Activated naive CD4-positive, alpha-beta T cell treated with anti-CD3 and anti-CD28 coated beads, Interleukin-2, amount 50 U/mL, for 72 hours (primary cell): Measurements from ENCODE around the gene PLGRKT. TPM values are rescaled to one million over a fixed set of nuclear protein-coding genes. Genes with fewer than 3 reads are reported as not detected.
"Not testable (repeated sequence)": the region's sequence is repeated elsewhere in the genome, so short reads cannot be mapped to it uniquely, and the experiment has no call there.

Source experiments
- ATAC-seq, 2 donors: fragments of 150-1000 bp; cut with Tn5 transposase; 2 replicates each; pipeline ENCODE4 v1.10.0; 2021; ENCODE audit warnings: mild to moderate bottlenecking in 2 of 2, moderate library complexity in 2 of 2
- DNase-seq, 2 donors: peaks; one replicate each; pipeline ENCODE4 v3.0.0; 2021 to 2022; ENCODE audit warnings: low spot score in 2 of 2
- H3K27ac Mint-ChIP-seq, 2 donors: one replicate each; pipeline ENCODE4 v1.8.0; 2022; ENCODE audit warnings: mild to moderate bottlenecking in 2 of 2, mixed read lengths in 2 of 2
- H3K36me3 Mint-ChIP-seq, 2 donors: one replicate each; pipeline ENCODE4 v1.8.0; 2022; ENCODE audit warnings: mixed read lengths in 2 of 2
- H3K9me3 Mint-ChIP-seq, 2 donors: one replicate each; pipeline ENCODE4 v1.8.0; 2022; ENCODE audit warnings: mixed read lengths in 2 of 2
- total RNA-seq, 2 donors: library from RNA; stranded (reverse); gene quantifications; one replicate each; pipeline ENCODE4 v1.2.3, GENCODE V29; 2022

The PLGRKT gene
- total RNA-seq, 2 donors from 2014 or later = 30.3 to 48.5 TPM

- no peak for DNase-seq
- peaks cover 0 to 5% of the 10 kb centered on the region in 2 donors for H3K9me3 Mint-ChIP-seq
- no peak overlapping the region for H3K27ac Mint-ChIP-seq
- peaks cover 0 to 15% of the 10 kb centered on the region in 2 donors for H3K36me3 Mint-ChIP-seq
- ATAC-seq = no peak
These were observed 6.1 kb upstream of the PLGRKT start for GRCh38 chr9:5443850-5444249.

GRCh38 chr9:5442400-5443011, 4.8 kb upstream of the PLGRKT start:
- Mint-ChIP-seq H3K27ac (no peak overlapping the region), H3K36me3 (peaks cover 6 to 15% of the 10 kb centered on the region in 2 donors), H3K9me3 (peaks cover 0 to 8% of the 10 kb centered on the region in 2 donors)
- DNase-seq (no peak), ATAC-seq (no peak)

DNA sequence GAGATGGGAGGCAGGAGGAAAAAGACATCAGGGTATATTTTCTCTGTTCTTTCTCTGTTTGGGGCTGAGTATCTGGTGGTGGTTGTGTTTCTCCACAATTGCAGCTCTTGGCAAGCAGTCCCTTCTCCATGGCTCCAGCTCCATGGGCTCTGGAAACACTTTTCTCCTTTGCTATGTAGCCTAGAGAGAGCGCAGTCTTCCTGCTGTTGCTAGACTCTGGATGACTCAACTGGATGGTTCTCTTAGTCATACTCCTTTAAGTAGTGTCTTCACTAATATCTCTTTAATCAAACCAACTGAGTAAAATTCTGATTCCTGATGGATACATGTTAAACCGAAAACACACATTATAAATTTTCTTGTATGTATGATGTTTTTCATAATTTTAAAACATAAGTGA, 3.3 kb upstream of the PLGRKT start:
- ATAC-seq = no peak
- Mint-ChIP-seq H3K9me3 (peaks cover 0 to 3% of the 10 kb centered on the region in 2 donors), H3K36me3 (peaks cover 18 to 29% of the 10 kb centered on the region in 2 donors), H3K27ac (peak overlapping the region in 1 of 2 donors; percentile 55)
- DNase-seq = no peak

GRCh38 chr9:5440426-5440825, 2.7 kb upstream of the PLGRKT start:
- DNase-seq = no peak
- H3K9me3 Mint-ChIP-seq = peaks cover 0 to 3% of the 10 kb centered on the region in 2 donors
- no peak for ATAC-seq
- peak overlapping the region in 1 of 2 donors; percentile 75 for H3K27ac Mint-ChIP-seq
- H3K36me3 Mint-ChIP-seq = peaks cover 23 to 36% of the 10 kb centered on the region in 2 donors

- peak; percentile 36 to 41 for ATAC-seq
- Mint-ChIP-seq H3K36me3 (peaks cover 31 to 40% of the 10 kb centered on the region in 2 donors), H3K27ac (peak overlapping the region; percentile 98 to 99), H3K9me3 (peaks cover 0 to 3% of the 10 kb centered on the region in 2 donors)
- peak in 1 of 2 donors; percentile 74 for DNase-seq
These were observed 807 bp upstream of the PLGRKT start for GRCh38 chr9:5438301-5439162.

DNA sequence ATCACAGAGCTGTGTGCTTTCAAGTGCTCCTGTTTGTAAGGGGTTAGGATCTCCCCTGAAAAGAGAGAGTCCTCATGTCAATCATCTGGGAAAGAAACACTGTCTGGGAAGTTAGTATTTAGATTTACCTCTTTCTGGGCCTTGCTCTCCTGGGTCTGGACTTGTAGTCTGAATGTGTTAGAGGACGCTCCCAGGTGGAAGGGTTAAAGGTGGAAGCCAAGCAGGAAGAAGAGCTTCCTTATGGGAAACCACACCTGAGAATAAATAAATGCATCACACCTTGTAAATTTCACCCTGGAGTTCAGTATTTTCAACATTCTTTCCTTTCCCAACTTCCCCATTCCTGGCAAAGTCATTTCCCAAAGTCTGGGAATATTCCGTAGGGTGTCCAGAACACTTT, 1.3 kb downstream of the PLGRKT start:
- ATAC-seq (no peak), DNase-seq (no peak)
- H3K36me3 Mint-ChIP-seq = peaks cover 37 to 56% of the 10 kb centered on the region in 2 donors
- peaks cover 0 to 3% of the 10 kb centered on the region in 2 donors for H3K9me3 Mint-ChIP-seq
- H3K27ac Mint-ChIP-seq = peak overlapping the region; percentile 48 to 98

- peaks cover 37 to 56% of the 10 kb centered on the region in 2 donors for H3K36me3 Mint-ChIP-seq
- H3K9me3 Mint-ChIP-seq = peaks cover 0 to 3% of the 10 kb centered on the region in 2 donors
- ATAC-seq = peak in 1 of 2 donors; percentile 55
- DNase-seq = peak in 1 of 2 donors; percentile 67
- H3K27ac Mint-ChIP-seq = peak overlapping the region; percentile 48 to 98
These were observed 1.8 kb downstream of the PLGRKT start for GRCh38 chr9:5435912-5436311.

DNA sequence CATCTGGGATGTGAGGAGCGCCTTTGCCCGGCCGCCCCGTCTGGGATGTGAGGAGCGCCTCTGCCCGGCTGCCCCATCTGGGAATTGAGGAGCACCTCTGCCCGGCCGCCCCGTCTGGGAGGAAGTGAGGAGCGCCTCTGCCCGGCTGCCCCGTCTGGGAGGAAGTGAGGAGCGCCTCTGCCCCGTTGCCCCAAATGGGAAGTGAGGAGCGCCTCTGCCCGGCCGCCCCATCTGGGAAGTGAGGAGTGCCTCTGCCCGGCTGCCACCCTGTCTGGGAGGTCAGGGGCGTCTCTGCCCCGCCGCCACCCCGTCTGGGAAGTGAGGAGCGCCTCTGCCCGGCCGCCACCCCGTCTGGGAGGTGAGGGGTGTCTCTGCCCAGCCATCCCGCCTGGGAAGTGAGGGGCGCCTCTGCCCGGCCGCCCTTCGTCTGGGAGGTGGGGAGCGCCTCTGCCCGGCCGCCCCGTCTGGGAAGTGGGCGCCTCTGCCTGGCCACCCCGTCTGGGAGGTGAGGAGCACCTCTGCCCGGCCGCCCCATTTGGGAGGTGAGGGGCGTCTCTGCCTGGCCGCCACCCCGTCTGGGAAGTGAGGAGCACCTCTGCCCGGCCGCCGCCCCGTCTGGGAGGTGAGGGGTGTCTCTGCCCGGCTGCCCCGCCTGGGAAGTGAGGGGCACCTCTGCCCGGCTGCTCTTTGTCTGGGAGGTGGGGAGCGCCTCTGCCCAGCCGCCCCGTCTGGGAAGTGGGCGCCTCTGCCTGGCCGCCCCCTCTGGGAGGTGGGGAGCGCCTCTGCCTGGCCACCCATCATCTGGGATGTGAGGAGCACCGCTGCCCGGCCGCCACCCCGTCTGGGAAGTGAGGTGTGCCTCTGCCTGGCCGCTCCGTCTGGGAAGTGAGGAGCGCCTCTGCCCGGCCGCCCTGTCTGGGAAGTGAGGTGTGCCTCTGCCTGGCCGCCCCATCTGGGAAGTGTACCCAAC, 3.6 kb downstream of the PLGRKT start:
- not testable (repeated sequence) for DNase-seq, H3K9me3 Mint-ChIP-seq, ATAC-seq
- Mint-ChIP-seq H3K36me3 (peaks cover 37 to 53% of the 10 kb centered on the region in 2 donors), H3K27ac (peak overlapping the region in 1 of 2 donors; percentile 69)

GRCh38 chr9:5433328-5433727, 4.4 kb downstream of the PLGRKT start:
- Mint-ChIP-seq H3K27ac (peak overlapping the region in 1 of 2 donors; percentile 69), H3K36me3 (peaks cover 32 to 53% of the 10 kb centered on the region in 2 donors)
- DNase-seq, ATAC-seq, H3K9me3 Mint-ChIP-seq: not testable (repeated sequence)

- H3K9me3 Mint-ChIP-seq = not testable (repeated sequence)
These were observed 4.8 kb downstream of the PLGRKT start for GRCh38 chr9:5432890-5433289.

GRCh38 chr9:5430912-5431311, 6.8 kb downstream of the PLGRKT start:
- Mint-ChIP-seq H3K36me3 (peaks cover 19 to 37% of the 10 kb centered on the region in 2 donors), H3K27ac (peak overlapping the region in 1 of 2 donors; percentile 2), H3K9me3 (no peaks in the 10 kb centered on the region)
- DNase-seq (no peak), ATAC-seq (no peak)

More at GRCh38 chr9:5432890-5433289, 4.8 kb downstream of the PLGRKT start:
- Mint-ChIP-seq H3K36me3 (peaks cover 31 to 53% of the 10 kb centered on the region in 2 donors), H3K27ac (peak overlapping the region in 1 of 2 donors; percentile 69)
- DNase-seq, ATAC-seq: not testable (repeated sequence)

GRCh38 chr9:5429873-5430564, 7.7 kb downstream of the PLGRKT start:
- DNase-seq = no peak
- peak in 1 of 2 donors; percentile 37 for ATAC-seq
- Mint-ChIP-seq H3K27ac (no peak overlapping the region), H3K36me3 (peaks cover 10 to 28% of the 10 kb centered on the region in 2 donors), H3K9me3 (no peaks in the 10 kb centered on the region)

- DNase-seq = no peak
- peaks cover 5 to 21% of the 10 kb centered on the region in 2 donors for H3K36me3 Mint-ChIP-seq
- peak in 1 of 2 donors; percentile 36 for ATAC-seq
- H3K9me3 Mint-ChIP-seq = no peaks in the 10 kb centered on the region
- H3K27ac Mint-ChIP-seq = no peak overlapping the region
These were observed 8.8 kb downstream of the PLGRKT start for GRCh38 chr9:5428794-5429528.

DNA sequence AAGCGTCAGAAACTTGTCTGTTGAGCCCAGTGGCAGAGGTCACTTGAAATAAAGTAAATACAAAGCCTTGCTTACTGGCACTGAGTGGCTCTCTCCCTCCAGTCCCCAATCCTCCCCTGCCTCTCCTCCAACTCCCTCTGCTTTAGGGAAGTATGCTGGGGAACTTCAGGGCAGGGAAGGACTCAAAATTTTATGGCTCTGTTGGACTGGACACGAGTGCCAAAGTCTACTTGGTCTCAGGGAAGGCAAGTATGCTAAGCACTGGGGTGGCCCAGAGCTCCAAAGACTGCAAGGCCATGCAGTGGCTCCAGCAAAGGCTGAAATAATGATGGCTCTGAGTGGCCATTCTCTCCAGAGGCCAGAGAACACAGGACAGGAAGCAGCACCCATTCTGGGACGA, 9.6 kb downstream of the PLGRKT start:
- ATAC-seq (no peak), DNase-seq (no peak)
- H3K27ac Mint-ChIP-seq = no peak overlapping the region
- peaks cover 3 to 18% of the 10 kb centered on the region in 2 donors for H3K36me3 Mint-ChIP-seq
- H3K9me3 Mint-ChIP-seq = no peaks in the 10 kb centered on the region

DNA sequence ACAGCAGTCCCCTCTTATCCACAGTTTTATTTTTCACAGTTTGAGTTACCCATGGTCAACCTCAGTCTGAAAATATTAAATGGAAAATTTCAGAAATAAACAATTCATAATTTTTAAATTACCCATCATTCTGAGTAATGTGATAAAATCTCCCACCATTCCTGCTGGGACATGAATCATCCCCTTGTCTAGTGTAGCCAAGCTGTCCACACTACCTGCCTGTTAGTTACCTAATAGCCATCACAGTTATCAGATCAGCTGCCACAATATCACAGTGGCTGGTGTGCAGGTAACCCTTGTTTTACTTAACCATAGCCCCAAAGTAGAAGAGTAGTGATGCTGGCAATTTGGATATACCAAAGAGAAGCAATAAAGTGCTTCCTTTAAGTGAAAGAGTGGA, 10.7 kb downstream of the PLGRKT start:
- Mint-ChIP-seq H3K36me3 (peaks cover 0 to 7% of the 10 kb centered on the region in 2 donors), H3K27ac (no peak overlapping the region), H3K9me3 (no peaks in the 10 kb centered on the region)
- DNase-seq (no peak), ATAC-seq (no peak)
